K562 (cell line): ENCODE measurements around the gene IL27RA. TPM values are rescaled to one million over a fixed set of nuclear protein-coding genes. Genes with fewer than 3 reads are reported as not detected.
A peak's percentile ranks its signal among the peaks of the same experiment; 100 is the strongest.

Experiments used
- BCOR ChIP-seq: fragments of 450-650 bp; IDR thresholded peaks from 2 replicates; pipeline ENCODE4 v1.6.1; 2016
- BRD4 ChIP-seq: fragments of 200-600 bp; sonication (generic); IDR thresholded peaks from 2 replicates; pipeline ENCODE4 v1.6.1; 2017; ENCODE audit warnings: inconsistent platforms
- FOXA1 ChIP-seq: fragments of 450-650 bp; IDR thresholded peaks from 2 replicates; pipeline ENCODE4 v1.6.1; 2016; ENCODE audit warnings: mild to moderate bottlenecking, borderline replicate concordance
- FOXP1 ChIP-seq: sonication (generic); formaldehyde crosslinking; IDR thresholded peaks from 2 replicates; pipeline ENCODE4 v1.8.0; 2022; ENCODE audit warnings: mild to moderate bottlenecking, missing genetic modification reagents
- GMEB1 ChIP-seq: fragments of 250-450 bp; sonication (Bioruptor Pico); IDR thresholded peaks from 2 replicates; pipeline ENCODE4 v1.4.0; 2020; ENCODE audit warnings: mild to moderate bottlenecking
- LARP7 ChIP-seq: fragments of 450-650 bp; IDR thresholded peaks from 2 replicates; pipeline ENCODE4 v1.6.1; 2016
- NR3C1 ChIP-seq: sonication (generic); formaldehyde crosslinking; IDR thresholded peaks from 2 replicates; pipeline ENCODE4 v1.8.1; 2022; ENCODE audit warnings: missing genetic modification reagents
- RNF219 ChIP-seq: fragments of 250-450 bp; sonication (Bioruptor Pico); IDR thresholded peaks from 2 replicates; pipeline ENCODE4 v1.5.0; 2022; ENCODE audit warnings: mild to moderate bottlenecking
- SIN3A ChIP-seq, 2 experiments: fragments of 150-350 bp in 1 of 2; IDR thresholded peaks; 2 replicates each; pipeline ENCODE4 v1.6.1; 2011 to 2016; ENCODE audit warnings: borderline replicate concordance in 2 of 2, low read depth in 2 of 2, low read length in 2 of 2, mild to moderate bottlenecking in 2 of 2, moderate library complexity in 2 of 2; ENCODE audit not compliant: control insufficient read depth in 1 of 2
- SRF ChIP-seq, 2 experiments: fragments of 250-450, 450-650 bp in 1 of 2; sonication (Bioruptor Pico) in 1 of 2; sonication (generic) in 1 of 2; formaldehyde crosslinking; IDR thresholded peaks; 2 replicates each; pipeline versions ENCODE4 v1.5.0 to v1.5.1; 2020 to 2022; ENCODE audit warnings: mild to moderate bottlenecking in 1 of 2, missing genetic modification reagents in 1 of 2
- TAL1 ChIP-seq: fragments of 450-650 bp; IDR thresholded peaks from 2 replicates; pipeline ENCODE4 v1.6.1; 2016; ENCODE audit warnings: mild to moderate bottlenecking
- TARDBP ChIP-seq: fragments of 450-650 bp; IDR thresholded peaks from 2 replicates; pipeline ENCODE4 v1.6.1; 2016
- ZNF134 ChIP-seq: fragments of 250-450 bp; sonication (Bioruptor Pico); conservative IDR thresholded peaks from 2 replicates; pipeline ENCODE4 v1.4.0; 2020
- ZNF197 ChIP-seq: fragments of 200-800 bp; sonication (Bioruptor generic); IDR thresholded peaks from 2 replicates; pipeline ENCODE4 v1.6.1; 2016; ENCODE audit warnings: low read depth, missing genetic modification characterization, missing compliant biosample characterization
- ZNF561 ChIP-seq: fragments of 450-650 bp; formaldehyde crosslinking; conservative IDR thresholded peaks from 2 replicates; pipeline ENCODE4 v1.4.0; 2020; ENCODE audit warnings: mild to moderate bottlenecking, moderate library complexity
- ZNF77 ChIP-seq: fragments of 250-450 bp; sonication (Bioruptor Pico); IDR thresholded peaks from 2 replicates; pipeline ENCODE4 v1.5.0; 2020
- polyA plus RNA-seq, 8 experiments: library from polyadenylated mRNA; depleted of rRNA in 4 of 8; stranded (reverse) in 5 of 8; unstranded in 3 of 8; fragments of >200 nt; fragmentation: Nextera tagmentation in 2 of 8; fragmentation: Illumina TruSeq in 1 of 8; extraction: Ambion mirVana in 2 of 8; extraction: Trizol in 1 of 8; gene quantifications; 2 replicates each; pipeline versions ENCODE4 v1.2.1 to v1.2.3, GENCODE V29; 2011 to 2014; ENCODE audit warnings: inconsistent platforms in 1 of 8, missing spikeins in 1 of 8
- total RNA-seq, 7 experiments: library from RNA; depleted of rRNA in 6 of 7; stranded (reverse); fragments of >200 nt in 6 of 7; fragmentation: Illumina TruSeq in 2 of 7; extraction: Trizol in 2 of 7; gene quantifications; 2 replicates each; pipeline versions ENCODE4 v1.2.1 to v1.2.3, GENCODE V29; 2011 to 2021; ENCODE audit warnings: low replicate concordance in 1 of 7
- TF ChIP-seq, protein P1 (sequence below): sonication (generic); formaldehyde crosslinking; IDR thresholded peaks from 2 replicates; pipeline ENCODE4 v1.8.0; 2022; ENCODE audit warnings: mild to moderate bottlenecking, missing genetic modification reagents
- TF ChIP-seq, protein P2 (sequence below): sonication (generic); formaldehyde crosslinking; IDR thresholded peaks from 2 replicates; pipeline ENCODE4 v1.8.0; 2022; ENCODE audit warnings: mild to moderate bottlenecking, missing genetic modification reagents

Gene IL27RA
- total and polyA plus RNA-seq, 9 of the 15 experiments (the other 6 are each of a cell fraction or from before 2014, with no cell fraction given): 1.9 to 15.9 (median 12.0) TPM

GRCh38 chr19:14031719-14032480, at the start of gene IL27RA (continued):
- TF ChIP-seq, protein P1, sequence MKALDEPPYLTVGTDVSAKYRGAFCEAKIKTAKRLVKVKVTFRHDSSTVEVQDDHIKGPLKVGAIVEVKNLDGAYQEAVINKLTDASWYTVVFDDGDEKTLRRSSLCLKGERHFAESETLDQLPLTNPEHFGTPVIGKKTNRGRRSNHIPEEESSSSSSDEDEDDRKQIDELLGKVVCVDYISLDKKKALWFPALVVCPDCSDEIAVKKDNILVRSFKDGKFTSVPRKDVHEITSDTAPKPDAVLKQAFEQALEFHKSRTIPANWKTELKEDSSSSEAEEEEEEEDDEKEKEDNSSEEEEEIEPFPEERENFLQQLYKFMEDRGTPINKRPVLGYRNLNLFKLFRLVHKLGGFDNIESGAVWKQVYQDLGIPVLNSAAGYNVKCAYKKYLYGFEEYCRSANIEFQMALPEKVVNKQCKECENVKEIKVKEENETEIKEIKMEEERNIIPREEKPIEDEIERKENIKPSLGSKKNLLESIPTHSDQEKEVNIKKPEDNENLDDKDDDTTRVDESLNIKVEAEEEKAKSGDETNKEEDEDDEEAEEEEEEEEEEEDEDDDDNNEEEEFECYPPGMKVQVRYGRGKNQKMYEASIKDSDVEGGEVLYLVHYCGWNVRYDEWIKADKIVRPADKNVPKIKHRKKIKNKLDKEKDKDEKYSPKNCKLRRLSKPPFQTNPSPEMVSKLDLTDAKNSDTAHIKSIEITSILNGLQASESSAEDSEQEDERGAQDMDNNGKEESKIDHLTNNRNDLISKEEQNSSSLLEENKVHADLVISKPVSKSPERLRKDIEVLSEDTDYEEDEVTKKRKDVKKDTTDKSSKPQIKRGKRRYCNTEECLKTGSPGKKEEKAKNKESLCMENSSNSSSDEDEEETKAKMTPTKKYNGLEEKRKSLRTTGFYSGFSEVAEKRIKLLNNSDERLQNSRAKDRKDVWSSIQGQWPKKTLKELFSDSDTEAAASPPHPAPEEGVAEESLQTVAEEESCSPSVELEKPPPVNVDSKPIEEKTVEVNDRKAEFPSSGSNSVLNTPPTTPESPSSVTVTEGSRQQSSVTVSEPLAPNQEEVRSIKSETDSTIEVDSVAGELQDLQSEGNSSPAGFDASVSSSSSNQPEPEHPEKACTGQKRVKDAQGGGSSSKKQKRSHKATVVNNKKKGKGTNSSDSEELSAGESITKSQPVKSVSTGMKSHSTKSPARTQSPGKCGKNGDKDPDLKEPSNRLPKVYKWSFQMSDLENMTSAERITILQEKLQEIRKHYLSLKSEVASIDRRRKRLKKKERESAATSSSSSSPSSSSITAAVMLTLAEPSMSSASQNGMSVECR: peak; percentile 52; the same call in 1 of the 2 replicates
- TF ChIP-seq BCOR (peak; percentile 34; the same call in 1 of the 2 replicates), RNF219 (CRISPR knock-in tag) (no peak), TAL1 (no peak), FOXP1 (no peak), ZNF77 (no peak), ZNF561 (CRISPR knock-in tag) (no peak), ZNF197 (CRISPR knock-in tag) (no peak), BRD4 (peak; percentile 84), TARDBP (0 out of 2 replicates have a peak, but pooled peaks have one; percentile 50), GMEB1 (no peak), LARP7 (peak; percentile 2; the same call in 1 of the 2 replicates), SRF (CRISPR knock-in tag; IDR thresholded peaks at IDR 0.05) (no peak), NR3C1 (no peak), SIN3A (IDR thresholded peaks at IDR 0.05; ENCODE audit: borderline replicate concordance in 2 of 2, control insufficient read depth in 1 of 2, low read depth in 2 of 2, low read length in 2 of 2) (no peak), FOXA1 (no peak), ZNF134 (CRISPR knock-in tag) (no peak)
- TF ChIP-seq, protein P2, sequence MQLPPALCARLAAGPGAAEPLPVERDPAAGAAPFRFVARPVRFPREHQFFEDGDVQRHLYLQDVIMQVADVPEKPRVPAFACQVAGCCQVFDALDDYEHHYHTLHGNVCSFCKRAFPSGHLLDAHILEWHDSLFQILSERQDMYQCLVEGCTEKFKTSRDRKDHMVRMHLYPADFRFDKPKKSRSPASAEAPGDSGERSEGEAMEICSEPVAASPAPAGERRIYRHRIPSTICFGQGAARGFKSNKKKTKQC (CRISPR knock-in tag): peak; percentile 9; the same call in 1 of the 2 replicates
